Spleen (tissue), 7 donors: ENCODE data around the gene GRM5.

ENCODE experiments used
- POLR2A ChIP-seq, 3 donors: fragments of 450-650 bp; IDR thresholded peaks; one replicate each; pipeline ENCODE4 v1.5.1; 2017; ENCODE audit warnings: antibody characterized with exemption in 3 of 3, mild to moderate bottlenecking in 1 of 3
- POLR2AphosphoS5 ChIP-seq, 3 donors: sonication (generic); formaldehyde crosslinking; IDR thresholded peaks; one replicate each; pipeline ENCODE4 v1.5.1; 2017; ENCODE audit warnings: antibody characterized with exemption in 3 of 3
- TF ChIP-seq, protein P1 (sequence below), 11 experiments: fragments of 200-600 bp in 7 of 11; fragments of 450-650 bp in 4 of 11; sonication (generic) in 4 of 11; IDR thresholded peaks in 8 of 11; conservative IDR thresholded peaks in 3 of 11; 1 replicate in 7 of 11; 2 replicates in 4 of 11; pipeline versions ENCODE4 v1.4.0 to v1.8.0; 2016 to 2021; ENCODE audit warnings: antibody characterized with exemption in 11 of 11, inconsistent platforms in 4 of 11, mild to moderate bottlenecking in 1 of 11
- donor health status: DM: no; HTN: no; CAD: no; lungs with moderate emphysema.
- donor health status: DM: no; HTN: no; CAD: no.
- donor health status: DM: no; HTN: no; CAD: no.

DNA sequence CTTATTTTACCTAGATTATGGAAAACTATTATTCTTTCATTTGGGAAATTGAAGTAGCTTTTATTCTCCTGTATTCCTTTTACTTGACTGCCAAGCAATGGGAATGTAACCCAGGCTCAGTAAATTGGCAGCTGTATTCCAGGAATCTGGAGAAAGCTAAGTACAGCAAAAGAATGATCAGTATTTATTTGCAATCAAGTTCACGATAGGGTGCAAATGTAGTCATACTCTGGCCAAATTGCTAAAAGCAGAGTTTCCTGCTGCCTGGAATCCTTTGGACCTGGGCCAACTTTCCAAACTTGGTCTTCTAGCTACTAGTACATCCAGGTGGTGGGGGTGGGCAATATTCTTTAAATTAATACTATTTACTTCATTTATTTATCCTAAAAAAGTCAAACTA, 442.3 kb downstream of the GRM5 start:
- TF ChIP-seq, protein P1, sequence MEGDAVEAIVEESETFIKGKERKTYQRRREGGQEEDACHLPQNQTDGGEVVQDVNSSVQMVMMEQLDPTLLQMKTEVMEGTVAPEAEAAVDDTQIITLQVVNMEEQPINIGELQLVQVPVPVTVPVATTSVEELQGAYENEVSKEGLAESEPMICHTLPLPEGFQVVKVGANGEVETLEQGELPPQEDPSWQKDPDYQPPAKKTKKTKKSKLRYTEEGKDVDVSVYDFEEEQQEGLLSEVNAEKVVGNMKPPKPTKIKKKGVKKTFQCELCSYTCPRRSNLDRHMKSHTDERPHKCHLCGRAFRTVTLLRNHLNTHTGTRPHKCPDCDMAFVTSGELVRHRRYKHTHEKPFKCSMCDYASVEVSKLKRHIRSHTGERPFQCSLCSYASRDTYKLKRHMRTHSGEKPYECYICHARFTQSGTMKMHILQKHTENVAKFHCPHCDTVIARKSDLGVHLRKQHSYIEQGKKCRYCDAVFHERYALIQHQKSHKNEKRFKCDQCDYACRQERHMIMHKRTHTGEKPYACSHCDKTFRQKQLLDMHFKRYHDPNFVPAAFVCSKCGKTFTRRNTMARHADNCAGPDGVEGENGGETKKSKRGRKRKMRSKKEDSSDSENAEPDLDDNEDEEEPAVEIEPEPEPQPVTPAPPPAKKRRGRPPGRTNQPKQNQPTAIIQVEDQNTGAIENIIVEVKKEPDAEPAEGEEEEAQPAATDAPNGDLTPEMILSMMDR (IDR thresholded peaks at IDR 0.05 in 8 of 11, conservative IDR thresholded peaks at IDR 0.05 in 3 of 11) = no peak
- TF ChIP-seq POLR2A (IDR thresholded peaks at IDR 0.05) (no peak), POLR2AphosphoS5 (IDR thresholded peaks at IDR 0.05) (no peak)
